Measurements from ENCODE around the gene TMEM35B. TPM values are rescaled to one million over a fixed set of nuclear protein-coding genes. Genes with fewer than 3 reads are reported as not detected.

Gene TMEM35B
- 24.6 and 26.5 TPM in 2 replicates for total RNA-seq

DNA sequence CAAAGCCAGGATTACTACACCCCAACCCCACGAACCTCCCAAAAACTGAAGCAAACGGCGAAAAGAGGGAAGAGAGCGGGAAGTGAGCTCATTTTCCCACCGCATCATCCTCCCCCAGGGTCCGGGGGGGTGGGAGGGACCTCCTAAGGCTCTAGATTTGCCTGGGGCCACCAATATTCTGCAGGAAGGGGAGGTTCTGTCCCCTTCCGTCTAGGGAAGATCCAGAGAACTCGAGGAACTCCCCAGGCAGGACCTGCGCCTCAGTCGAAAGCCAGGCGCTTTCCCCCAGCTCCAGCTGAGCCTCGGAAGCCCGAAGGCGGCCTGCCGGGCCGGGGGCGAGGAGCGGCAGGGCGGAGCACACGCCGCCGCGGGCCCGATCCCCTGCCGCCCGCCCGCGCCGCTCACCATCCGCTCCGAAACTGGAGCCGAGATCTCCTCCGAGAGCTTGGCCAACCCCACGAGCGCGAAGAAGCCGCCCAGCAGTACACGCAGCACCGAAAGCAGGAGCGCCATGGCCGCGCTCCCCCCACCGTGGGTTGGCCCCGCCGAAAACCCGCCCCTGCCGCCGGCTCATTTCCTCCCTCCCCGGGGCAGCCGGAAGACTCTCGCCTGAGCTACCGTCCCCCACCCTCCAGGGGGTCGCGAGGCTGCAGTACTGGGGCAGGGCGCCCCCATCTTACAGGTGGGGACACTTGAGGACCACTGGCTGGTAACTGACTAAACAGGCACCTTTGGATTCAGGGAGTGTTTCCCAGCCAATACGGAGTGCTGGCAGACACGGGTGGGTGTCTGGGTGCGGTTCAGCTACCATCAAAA lies at the start of gene TMEM35B:
Gene TMEM35B (minus strand): TSS at position 555 of the 816 bp plus-strand sequence. CDS start 42 bp downstream, at position 513.

Other genes starting within 250 kb of the TMEM35B start
- not detected in 2 replicates for gene GJB5, start 230.3 kb downstream of the TMEM35B start, total RNA-seq
- gene GJB4, start 225.6 kb downstream of the TMEM35B start, total RNA-seq, result 0.13 and 0.16 TPM in 2 replicates
- 0.98 and 2.5 TPM in 2 replicates for gene GJB3, start 204.1 kb downstream of the TMEM35B start, total RNA-seq
- gene GJA4, start 192.3 kb downstream of the TMEM35B start, total RNA-seq, result not detected in 2 replicates
- 19.9 and 42.2 TPM in 2 replicates for gene SMIM12, start 125.6 kb downstream of the TMEM35B start, total RNA-seq
- 0.13 and 0.16 TPM in 2 replicates for gene DLGAP3, start 55.7 kb downstream of the TMEM35B start, total RNA-seq
- gene ZMYM6, start 46.6 kb upstream of the TMEM35B start, total RNA-seq, result 8.5 and 10.8 TPM in 2 replicates
- gene ZMYM1, start 94.0 kb upstream of the TMEM35B start, total RNA-seq, result 4.7 and 9.8 TPM in 2 replicates
- gene SFPQ, start 207.8 kb upstream of the TMEM35B start, total RNA-seq, result 126 and 144 TPM in 2 replicates

Data from mesangial cell (primary cell).